Measurements from ENCODE around the gene FOXR1.
A peak's percentile ranks its signal among the peaks of the same experiment; 100 is the strongest.

FOXR1 gene

DNA sequence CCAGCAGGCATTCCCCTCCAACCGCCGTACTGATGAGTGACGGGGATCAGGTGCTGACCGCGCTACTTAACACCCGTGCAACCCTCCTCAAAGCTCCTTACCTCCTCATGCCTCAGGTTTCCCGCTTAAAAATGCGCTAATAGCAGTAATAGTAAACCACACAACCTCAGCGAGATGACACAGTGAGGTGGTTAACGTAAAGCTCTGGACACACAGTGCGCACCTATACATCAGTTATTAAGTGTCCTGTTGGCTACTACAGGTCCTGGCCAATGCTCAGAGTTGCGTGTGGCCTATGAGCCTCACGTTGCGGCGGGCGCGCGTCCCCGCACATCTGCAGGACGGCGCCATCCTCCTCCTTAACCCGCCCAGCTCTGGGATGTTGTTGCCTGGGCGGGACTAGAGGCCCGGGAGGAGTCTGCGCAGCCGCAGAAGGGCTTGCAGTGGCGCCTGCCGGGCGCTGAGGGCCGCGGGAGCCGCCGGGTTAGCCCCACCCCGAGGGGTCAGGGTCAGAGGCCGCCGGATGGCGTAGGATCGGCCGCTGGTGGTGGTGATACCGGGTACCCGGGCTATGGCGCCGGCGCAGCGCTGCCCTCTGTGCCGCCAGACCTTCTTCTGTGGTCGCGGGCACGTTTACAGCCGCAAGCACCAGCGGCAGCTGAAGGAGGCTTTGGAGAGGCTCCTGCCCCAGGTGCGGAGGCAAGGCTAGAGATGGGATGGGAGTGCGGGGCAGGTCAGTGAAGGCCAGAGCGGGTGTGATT lies 26.2 kb downstream of the FOXR1 start, which contains the start of gene CENATAC:
CENATAC (plus strand) TSS at position 512 of the 761 bp plus-strand sequence; CDS start at position 572, 60 bp downstream.
- Histone ChIP-seq H2BK5ac (ENCODE audit: low read length) (peak within 1 kb of the TSS; percentile 67), H2BK12ac (ENCODE audit: low read length) (no peak within 1 kb of the TSS), H2BK120ac (ENCODE audit: low read depth, low read length) (peak within 1 kb of the TSS; percentile 88), H3K79me1 (ENCODE audit: low read depth, low read length) (peaks cover 4% of the 10 kb centered on the region), H3K4me2 (ENCODE audit: insufficient read depth, low read length, poor library complexity, severe bottlenecking) (peak within 1 kb of the TSS; percentile 88), H3K9ac (ENCODE audit: low read depth, low read length, poor library complexity) (peak within 1 kb of the TSS; percentile 99), H3K27ac (replicated peaks; ENCODE audit: low read length) (peak within 1 kb of the TSS; percentile 61), H3K9me3 (replicated peaks in 1 of 2; ENCODE audit: control insufficient read depth in 2 of 2, insufficient read depth in 1 of 2, low read depth in 1 of 2, low read length in 2 of 2) (peaks cover 2 to 5% of the 10 kb centered on the region in 2 donors), H3K27me3 (ENCODE audit: control insufficient read depth in 3 of 3, insufficient read depth in 3 of 3, low read depth in 1 of 3, low read length in 3 of 3) (no peaks in the 10 kb centered on the region), H3K23ac (ENCODE audit: low read depth, low read length, poor library complexity) (no peak within 1 kb of the TSS), H3K14ac (ENCODE audit: low read length) (peak within 1 kb of the TSS; percentile 100), H3K36me3 (replicated peaks in 1 of 2; ENCODE audit: control insufficient read depth in 2 of 2, insufficient read depth in 2 of 2, low read length in 2 of 2) (peaks cover 5 to 39% of the 10 kb centered on the region in 2 donors), H4K8ac (ENCODE audit: low read depth, low read length) (no peak within 1 kb of the TSS), H2AK5ac (ENCODE audit: low read depth, low read length) (peak within 1 kb of the TSS; percentile 96), H3K4ac (ENCODE audit: low read length) (peak within 1 kb of the TSS; percentile 93), H2BK15ac (ENCODE audit: low read length) (peak within 1 kb of the TSS; percentile 60), H3K18ac (ENCODE audit: low read length) (peak within 1 kb of the TSS; percentile 96), H4K91ac (ENCODE audit: low read depth, low read length, poor library complexity) (peak within 1 kb of the TSS; percentile 74), H3K4me3 (ENCODE audit: low read length in 2 of 2) (peak within 1 kb of the TSS; percentile 82 to 99), H2AFZ (ENCODE audit: low read length) (peak within 1 kb of the TSS; percentile 89), H3K4me1 (ENCODE audit: control insufficient read depth in 2 of 2, insufficient read depth in 1 of 2, low read depth in 1 of 2, low read length in 2 of 2) (peaks cover 10 to 11% of the 10 kb centered on the region in 2 donors)
- no CpG with 5 or more reads among the region's 54 CpGs for WGBS, 2 donors (ENCODE audit: extremely low coverage in 2 of 2, insufficient read length in 2 of 2, insufficient replicate concordance in 1 of 2)
- DNase-seq (ENCODE audit: low spot score), result peak; percentile 94

DNA sequence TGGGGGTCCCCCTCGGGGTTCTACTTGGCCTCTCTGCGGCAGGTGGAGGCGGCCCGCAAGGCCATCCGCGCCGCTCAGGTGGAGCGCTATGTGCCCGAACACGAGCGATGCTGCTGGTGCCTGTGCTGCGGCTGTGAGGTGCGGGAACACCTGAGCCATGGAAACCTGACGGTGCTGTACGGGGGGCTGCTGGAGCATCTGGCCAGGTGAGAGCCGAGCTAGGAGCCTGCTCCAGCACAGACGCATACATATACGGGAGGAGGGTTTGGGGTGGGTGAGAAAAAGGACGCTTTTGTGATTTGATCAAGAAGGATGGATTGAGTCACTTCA lies 26.8 kb downstream of the FOXR1 start:
- H3K4ac ChIP-seq (ENCODE audit: low read length), result peak overlapping the region; percentile 93
- H4K91ac ChIP-seq (ENCODE audit: low read depth, low read length, poor library complexity), result peak overlapping the region; percentile 74
- H3K4me1 ChIP-seq (ENCODE audit: control insufficient read depth in 2 of 2, insufficient read depth in 1 of 2, low read depth in 1 of 2, low read length in 2 of 2), result peaks cover 10 to 11% of the 10 kb centered on the region in 2 donors
- peak overlapping the region; percentile 88 for H2BK120ac ChIP-seq (ENCODE audit: low read depth, low read length)
- no peak overlapping the region for H2BK12ac ChIP-seq (ENCODE audit: low read length)
- H3K23ac ChIP-seq (ENCODE audit: low read depth, low read length, poor library complexity), result no peak overlapping the region
- H3K9me3 ChIP-seq (replicated peaks in 1 of 2; ENCODE audit: control insufficient read depth in 2 of 2, insufficient read depth in 1 of 2, low read depth in 1 of 2, low read length in 2 of 2), result peaks cover 2 to 4% of the 10 kb centered on the region in 2 donors
- H4K8ac ChIP-seq (ENCODE audit: low read depth, low read length), result no peak overlapping the region
- H3K27ac ChIP-seq (replicated peaks; ENCODE audit: low read length), result peak overlapping the region; percentile 61
- H2AFZ ChIP-seq (ENCODE audit: low read length), result peak overlapping the region; percentile 89
- peak overlapping the region; percentile 96 for H2AK5ac ChIP-seq (ENCODE audit: low read depth, low read length)
- peak overlapping the region; percentile 60 for H2BK15ac ChIP-seq (ENCODE audit: low read length)
- peak overlapping the region; percentile 100 for H3K14ac ChIP-seq (ENCODE audit: low read length)
- peak overlapping the region; percentile 88 for H3K4me2 ChIP-seq (ENCODE audit: insufficient read depth, low read length, poor library complexity, severe bottlenecking)
- H3K79me1 ChIP-seq (ENCODE audit: low read depth, low read length), result peaks cover 4% of the 10 kb centered on the region
- peak overlapping the region; percentile 67 for H2BK5ac ChIP-seq (ENCODE audit: low read length)
- H3K27me3 ChIP-seq (ENCODE audit: control insufficient read depth in 3 of 3, insufficient read depth in 3 of 3, low read depth in 1 of 3, low read length in 3 of 3), result no peaks in the 10 kb centered on the region
- WGBS, 2 donors (ENCODE audit: extremely low coverage in 2 of 2, insufficient read length in 2 of 2, insufficient replicate concordance in 1 of 2), result no CpG with 5 or more reads among the region's 19 CpGs
- peaks cover 10 to 44% of the 10 kb centered on the region in 2 donors for H3K36me3 ChIP-seq (replicated peaks in 1 of 2; ENCODE audit: control insufficient read depth in 2 of 2, insufficient read depth in 2 of 2, low read length in 2 of 2)
- H3K4me3 ChIP-seq (ENCODE audit: low read length in 2 of 2), result peak overlapping the region; percentile 82 to 99
- DNase-seq (ENCODE audit: low spot score), result no peak
- H3K9ac ChIP-seq (ENCODE audit: low read depth, low read length, poor library complexity), result peak overlapping the region; percentile 99
- H3K18ac ChIP-seq (ENCODE audit: low read length), result peak overlapping the region; percentile 96

DNA sequence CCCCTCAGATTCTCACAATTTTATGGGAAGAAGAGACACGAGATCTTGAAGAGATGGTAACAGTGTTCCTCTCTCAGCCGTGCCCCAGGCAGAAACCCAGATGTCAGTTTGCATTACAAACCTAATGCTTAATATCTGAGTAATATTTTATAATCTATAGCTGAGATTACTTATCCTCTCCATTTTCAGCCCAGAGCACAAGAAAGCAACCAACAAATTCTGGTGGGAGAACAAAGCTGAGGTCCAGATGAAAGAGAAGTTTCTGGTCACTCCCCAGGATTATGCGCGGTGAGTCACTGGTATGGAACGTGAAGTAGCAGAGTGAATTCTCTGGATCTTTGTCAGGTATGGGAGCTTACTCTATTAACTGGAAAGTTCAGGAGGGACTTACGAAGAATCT lies 27.3 kb downstream of the FOXR1 start:
- Histone ChIP-seq H3K4me2 (ENCODE audit: insufficient read depth, low read length, poor library complexity, severe bottlenecking) (peak overlapping the region; percentile 88), H2BK5ac (ENCODE audit: low read length) (no peak overlapping the region), H2BK15ac (ENCODE audit: low read length) (peak overlapping the region; percentile 60), H3K9me3 (replicated peaks in 1 of 2; ENCODE audit: control insufficient read depth in 2 of 2, insufficient read depth in 1 of 2, low read depth in 1 of 2, low read length in 2 of 2) (peaks cover 2 to 4% of the 10 kb centered on the region in 2 donors), H2AK5ac (ENCODE audit: low read depth, low read length) (no peak overlapping the region), H3K27ac (replicated peaks; ENCODE audit: low read length) (peak overlapping the region; percentile 61), H3K4me3 (ENCODE audit: low read length in 2 of 2) (peak overlapping the region; percentile 82 to 99), H3K36me3 (replicated peaks in 1 of 2; ENCODE audit: control insufficient read depth in 2 of 2, insufficient read depth in 2 of 2, low read length in 2 of 2) (peaks cover 10 to 47% of the 10 kb centered on the region in 2 donors), H2BK12ac (ENCODE audit: low read length) (no peak overlapping the region), H3K23ac (ENCODE audit: low read depth, low read length, poor library complexity) (no peak overlapping the region), H3K14ac (ENCODE audit: low read length) (no peak overlapping the region), H3K4me1 (ENCODE audit: control insufficient read depth in 2 of 2, insufficient read depth in 1 of 2, low read depth in 1 of 2, low read length in 2 of 2) (peaks cover 10 to 11% of the 10 kb centered on the region in 2 donors), H4K8ac (ENCODE audit: low read depth, low read length) (no peak overlapping the region), H3K4ac (ENCODE audit: low read length) (no peak overlapping the region), H2AFZ (ENCODE audit: low read length) (peak overlapping the region; percentile 89), H3K18ac (ENCODE audit: low read length) (no peak overlapping the region), H4K91ac (ENCODE audit: low read depth, low read length, poor library complexity) (no peak overlapping the region), H3K79me1 (ENCODE audit: low read depth, low read length) (peaks cover 4% of the 10 kb centered on the region), H2BK120ac (ENCODE audit: low read depth, low read length) (no peak overlapping the region), H3K27me3 (ENCODE audit: control insufficient read depth in 3 of 3, insufficient read depth in 3 of 3, low read depth in 1 of 3, low read length in 3 of 3) (no peaks in the 10 kb centered on the region), H3K9ac (ENCODE audit: low read depth, low read length, poor library complexity) (peak overlapping the region; percentile 99)
- WGBS, 2 donors (ENCODE audit: extremely low coverage in 2 of 2, insufficient read length in 2 of 2, insufficient replicate concordance in 1 of 2), result no CpG with 5 or more reads among the region's 6 CpGs
- no peak for DNase-seq (ENCODE audit: low spot score)

DNA sequence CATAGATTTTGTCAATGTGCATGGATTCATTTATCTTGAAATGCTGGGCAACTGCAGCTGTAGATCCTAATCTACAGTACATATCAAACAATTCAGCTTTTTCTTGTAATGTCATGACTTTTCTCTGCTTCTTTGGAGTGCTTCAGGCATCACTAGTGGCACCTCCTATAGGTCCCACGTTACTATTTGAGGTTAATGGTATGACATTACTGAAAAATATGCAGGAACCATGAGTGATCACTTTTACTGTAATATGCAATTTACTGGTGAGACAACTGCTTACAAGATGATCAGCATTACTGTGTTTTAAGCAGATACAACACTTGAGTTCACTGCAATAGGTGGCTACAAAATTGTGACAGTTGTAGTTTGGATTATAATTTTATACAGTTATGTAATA lies 29.3 kb downstream of the FOXR1 start:
- H2BK120ac ChIP-seq (ENCODE audit: low read depth, low read length), result no peak overlapping the region
- H3K9me3 ChIP-seq (replicated peaks in 1 of 2; ENCODE audit: control insufficient read depth in 2 of 2, insufficient read depth in 1 of 2, low read depth in 1 of 2, low read length in 2 of 2), result peaks cover 2% of the 10 kb centered on the region in 2 donors
- H3K4me1 ChIP-seq (ENCODE audit: control insufficient read depth in 2 of 2, insufficient read depth in 1 of 2, low read depth in 1 of 2, low read length in 2 of 2), result peaks cover 10 to 11% of the 10 kb centered on the region in 2 donors
- no peak overlapping the region for H3K4me2 ChIP-seq (ENCODE audit: insufficient read depth, low read length, poor library complexity, severe bottlenecking)
- H3K9ac ChIP-seq (ENCODE audit: low read depth, low read length, poor library complexity), result no peak overlapping the region
- no peak overlapping the region for H3K23ac ChIP-seq (ENCODE audit: low read depth, low read length, poor library complexity)
- H2AK5ac ChIP-seq (ENCODE audit: low read depth, low read length), result no peak overlapping the region
- H2BK12ac ChIP-seq (ENCODE audit: low read length), result no peak overlapping the region
- no peak overlapping the region for H2AFZ ChIP-seq (ENCODE audit: low read length)
- no CpG with 5 or more reads among the region's 1 CpG for WGBS, 2 donors (ENCODE audit: extremely low coverage in 2 of 2, insufficient read length in 2 of 2, insufficient replicate concordance in 1 of 2)
- H4K8ac ChIP-seq (ENCODE audit: low read depth, low read length), result no peak overlapping the region
- no peak overlapping the region for H4K91ac ChIP-seq (ENCODE audit: low read depth, low read length, poor library complexity)
- DNase-seq (ENCODE audit: low spot score), result no peak
- H3K14ac ChIP-seq (ENCODE audit: low read length), result no peak overlapping the region
- H3K4ac ChIP-seq (ENCODE audit: low read length), result no peak overlapping the region
- peaks cover 14 to 55% of the 10 kb centered on the region in 2 donors for H3K36me3 ChIP-seq (replicated peaks in 1 of 2; ENCODE audit: control insufficient read depth in 2 of 2, insufficient read depth in 2 of 2, low read length in 2 of 2)
- H3K4me3 ChIP-seq (ENCODE audit: low read length in 2 of 2), result no peak overlapping the region
- no peak overlapping the region for H2BK15ac ChIP-seq (ENCODE audit: low read length)
- H3K79me1 ChIP-seq (ENCODE audit: low read depth, low read length), result peaks cover 4% of the 10 kb centered on the region
- no peak overlapping the region for H2BK5ac ChIP-seq (ENCODE audit: low read length)
- H3K27me3 ChIP-seq (ENCODE audit: control insufficient read depth in 3 of 3, insufficient read depth in 3 of 3, low read depth in 1 of 3, low read length in 3 of 3), result no peaks in the 10 kb centered on the region
- H3K18ac ChIP-seq (ENCODE audit: low read length), result no peak overlapping the region
- H3K27ac ChIP-seq (replicated peaks; ENCODE audit: low read length), result no peak overlapping the region
